Right atrium auricular region (tissue), 2 donors: ENCODE results near the gene TRPM3. TPM values are rescaled to one million over a fixed set of nuclear protein-coding genes. Genes with fewer than 3 reads are reported as not detected.

Experiments
- DNase-seq: peaks from one replicate; pipeline ENCODE4 v3.0.0-alpha.2; 2019; ENCODE audit warnings: low spot score
- H3K27ac ChIP-seq, 2 donors: fragments of 200-600 bp; sonication (generic); 1 replicate in 1 of 2; 2 replicates in 1 of 2; pipeline ENCODE4 v1.5.1; 2016 to 2019
- H3K27me3 ChIP-seq, 2 donors: fragments of 200-600 bp; sonication (generic); one replicate each; pipeline versions ENCODE4 v1.5.1 to v1.6.0; 2017 to 2019
- H3K36me3 ChIP-seq: fragments of 200-600 bp; sonication (generic); one replicate; pipeline ENCODE4 v1.5.1; 2016
- H3K4me1 ChIP-seq, 2 donors: fragments of 200-600 bp; sonication (generic); one replicate each; pipeline versions ENCODE4 v1.5.1 to v1.6.0; 2017 to 2019
- H3K4me3 ChIP-seq, 2 donors: fragments of 200-600 bp; sonication (generic); 1 replicate in 1 of 2; 2 replicates in 1 of 2; pipeline ENCODE4 v1.5.1; 2017 to 2019; ENCODE audit warnings: mild to moderate bottlenecking in 1 of 2, moderate library complexity in 1 of 2
- H3K9me3 ChIP-seq, 2 donors: fragments of 200-600 bp; sonication (generic); one replicate each; pipeline ENCODE4 v1.5.1; 2019
- CTCF ChIP-seq, 2 donors: fragments of 200-600 bp; sonication (generic); IDR thresholded peaks; one replicate each; pipeline ENCODE4 v1.5.1; 2019; ENCODE audit warnings: antibody characterized with exemption in 2 of 2
- total RNA-seq, 2 donors: library from RNA; depleted of rRNA; stranded (reverse); fragments of >200 nt; gene quantifications; one replicate each; pipeline ENCODE4 v1.1.0, GENCODE V29; 2016

TRPM3 gene
- total RNA-seq, 2 donors from 2014 or later: 0.59 to 1.5 TPM

GRCh38 chr9:70683841-70684240 lies 437.6 kb downstream of the TRPM3 start:
- Histone ChIP-seq H3K27me3 (no peaks in the 10 kb centered on the region), H3K27ac (no peak overlapping the region), H3K36me3 (no peaks in the 10 kb centered on the region), H3K9me3 (no peaks in the 10 kb centered on the region), H3K4me3 (no peak overlapping the region), H3K4me1 (no peaks in the 10 kb centered on the region)
- TF ChIP-seq CTCF (IDR thresholded peaks at IDR 0.05): no peak
- DNase-seq: no peak

- DNase-seq: no peak
- Histone ChIP-seq H3K9me3 (no peaks in the 10 kb centered on the region), H3K4me1 (no peaks in the 10 kb centered on the region), H3K36me3 (no peaks in the 10 kb centered on the region), H3K4me3 (no peak overlapping the region), H3K27me3 (no peaks in the 10 kb centered on the region), H3K27ac (no peak overlapping the region)
- TF ChIP-seq CTCF (IDR thresholded peaks at IDR 0.05): no peak
Observed at GRCh38 chr9:70682298-70682697, 439.1 kb downstream of the TRPM3 start.

- Histone ChIP-seq H3K9me3 (no peaks in the 10 kb centered on the region), H3K4me1 (no peaks in the 10 kb centered on the region), H3K4me3 (no peak overlapping the region), H3K27me3 (no peaks in the 10 kb centered on the region), H3K36me3 (no peaks in the 10 kb centered on the region), H3K27ac (no peak overlapping the region)
- no peak for DNase-seq
- no peak for TF ChIP-seq CTCF (IDR thresholded peaks at IDR 0.05)
Observed at GRCh38 chr9:70679845-70680244, 441.6 kb downstream of the TRPM3 start.

GRCh38 chr9:70678153-70678552 lies 443.3 kb downstream of the TRPM3 start:
- no peak for TF ChIP-seq CTCF (IDR thresholded peaks at IDR 0.05)
- DNase-seq: no peak
- Histone ChIP-seq H3K27ac (no peak overlapping the region), H3K4me3 (no peak overlapping the region), H3K27me3 (no peaks in the 10 kb centered on the region), H3K36me3 (no peaks in the 10 kb centered on the region), H3K4me1 (no peaks in the 10 kb centered on the region), H3K9me3 (no peaks in the 10 kb centered on the region)

- H3K4me1 ChIP-seq: no peaks in the 10 kb centered on the region
- DNase-seq: no peak
- H3K4me3 ChIP-seq: no peak overlapping the region
- H3K36me3 ChIP-seq: no peaks in the 10 kb centered on the region
- H3K9me3 ChIP-seq: no peaks in the 10 kb centered on the region
- no peak for TF ChIP-seq CTCF (IDR thresholded peaks at IDR 0.05)
- no peaks in the 10 kb centered on the region for H3K27me3 ChIP-seq
- H3K27ac ChIP-seq: no peak overlapping the region
Observed at GRCh38 chr9:70677055-70677735, 444.2 kb downstream of the TRPM3 start.

- no peaks in the 10 kb centered on the region for H3K36me3 ChIP-seq
- no peak overlapping the region for H3K4me3 ChIP-seq
- no peak for DNase-seq
- TF ChIP-seq CTCF (IDR thresholded peaks at IDR 0.05): no peak
- H3K9me3 ChIP-seq: no peaks in the 10 kb centered on the region
- no peaks in the 10 kb centered on the region for H3K4me1 ChIP-seq
- H3K27me3 ChIP-seq: no peaks in the 10 kb centered on the region
- H3K27ac ChIP-seq: no peak overlapping the region
Observed at GRCh38 chr9:70675868-70676370, 445.5 kb downstream of the TRPM3 start.
